ENCODE measurements around the gene TMCC1. TPM values are rescaled to one million over a fixed set of nuclear protein-coding genes. Genes with fewer than 3 reads are reported as not detected.

The TMCC1 gene
- total and polyA plus RNA-seq, 2 donors (not counting 1 experiment from before 2014, with no cell fraction given), result 8.5 to 32.2 TPM

GRCh38 chr3:129938140-129938930 lies 44.8 kb upstream of the TMCC1 start:
- no peak for ATAC-seq (ENCODE audit: low read depth)
- WGBS (ENCODE audit: insufficient coverage), result 93% methylated on average over 3 of the region's 8 CpGs
- peaks cover 0 to 5% (median 0%) of the 10 kb centered on the region in 4 experiments for H3K27me3 ChIP-seq (replicated peaks in 1 of 4; ENCODE audit: control extremely low read depth in 1 of 4, control insufficient read depth in 3 of 4, insufficient read depth in 4 of 4, low read length in 3 of 4)
- H3K4me2 ChIP-seq (replicated peaks; ENCODE audit: low read depth, low read length, poor library complexity, severe bottlenecking), result no peak overlapping the region
- peaks cover 11% of the 10 kb centered on the region for H3K27me3 Mint-ChIP-seq
- TF ChIP-seq CTCF (IDR thresholded peaks at IDR 0.05) (no peak), EZH2 (IDR thresholded peaks at IDR 0.05; ENCODE audit: borderline replicate concordance, insufficient read depth, low read depth, low read length, poor library complexity, severe bottlenecking) (no peak)
- H3K79me2 ChIP-seq (ENCODE audit: control insufficient read depth, insufficient read depth, low read length), result no peaks in the 10 kb centered on the region
- intact Hi-C loops (cut with micrococcal nuclease), result no loop called here
- peaks cover 2 to 4% of the 10 kb centered on the region in 2 donors for H3K4me1 ChIP-seq (ENCODE audit: control insufficient read depth in 2 of 2, insufficient read depth in 2 of 2, low read length in 2 of 2)
- peaks cover 8% of the 10 kb centered on the region for H3K4me1 Mint-ChIP-seq
- H3K9me3 Mint-ChIP-seq (ENCODE audit: insufficient read depth), result no peaks in the 10 kb centered on the region
- ChIA-PET CTCF (interaction anchor here (0.5 to 1.0 kb wide), 2 partner anchors 288 to 310 kb away, joined by 3 to 4 read pairs; no protein-coding TSS in a partner anchor), POLR2A (no interaction called here)
- no peak overlapping the region for H2AFZ ChIP-seq (ENCODE audit: insufficient read depth, low read depth, low read length, poor library complexity, severe bottlenecking)
- no peak overlapping the region for H3K27ac Mint-ChIP-seq
- H3K36me3 ChIP-seq (replicated peaks in 1 of 2; ENCODE audit: control extremely low read depth in 1 of 2, control insufficient read depth in 1 of 2, extremely low read depth in 1 of 2, insufficient read depth in 2 of 2, low read length in 1 of 2), result no peaks in the 10 kb centered on the region
- no peak overlapping the region for H3K4me3 Mint-ChIP-seq
- no peaks in the 10 kb centered on the region for H4K20me1 ChIP-seq (ENCODE audit: control insufficient read depth, insufficient read depth, low read length, poor library complexity, severe bottlenecking)
- DNase-seq, result no peak
- no peak overlapping the region for H3K4me3 ChIP-seq (ENCODE audit: control extremely low read depth in 1 of 5, extremely low read depth in 1 of 5, insufficient read depth in 1 of 5, low read depth in 2 of 5, low read length in 4 of 5)
- no peak overlapping the region for H3K27ac ChIP-seq (ENCODE audit: low read length in 2 of 2)
- H3K9me3 ChIP-seq (ENCODE audit: control extremely low read depth in 1 of 3, control insufficient read depth in 2 of 3, insufficient read depth in 1 of 3, low read length in 2 of 3), result peaks cover 0 to 3% (median 0%) of the 10 kb centered on the region in 3 donors
- H3K9ac ChIP-seq (ENCODE audit: low read length), result no peak overlapping the region

- peaks cover 0 to 3% (median 0%) of the 10 kb centered on the region in 3 donors for H3K9me3 ChIP-seq (ENCODE audit: control extremely low read depth in 1 of 3, control insufficient read depth in 2 of 3, insufficient read depth in 1 of 3, low read length in 2 of 3)
- peaks cover 8% of the 10 kb centered on the region for H3K4me1 Mint-ChIP-seq
- DNase-seq (no peak), ATAC-seq (ENCODE audit: low read depth) (no peak)
- H3K4me1 ChIP-seq (ENCODE audit: control insufficient read depth in 2 of 2, insufficient read depth in 2 of 2, low read length in 2 of 2), result peaks cover 2 to 4% of the 10 kb centered on the region in 2 donors
- H3K27me3 ChIP-seq (replicated peaks in 1 of 4; ENCODE audit: control extremely low read depth in 1 of 4, control insufficient read depth in 3 of 4, insufficient read depth in 4 of 4, low read length in 3 of 4), result peaks cover 0 to 5% (median 0%) of the 10 kb centered on the region in 4 experiments
- no peak overlapping the region for H3K4me3 ChIP-seq (ENCODE audit: control extremely low read depth in 1 of 5, extremely low read depth in 1 of 5, insufficient read depth in 1 of 5, low read depth in 2 of 5, low read length in 4 of 5)
- no peak overlapping the region for H3K4me3 Mint-ChIP-seq
- no peak overlapping the region for H2AFZ ChIP-seq (ENCODE audit: insufficient read depth, low read depth, low read length, poor library complexity, severe bottlenecking)
- ChIA-PET POLR2A (no interaction called here), CTCF (interaction anchor here (1.0 kb wide), 1 partner anchor 310 kb away, joined by 3 read pairs; no protein-coding TSS in a partner anchor)
- H3K4me2 ChIP-seq (replicated peaks; ENCODE audit: low read depth, low read length, poor library complexity, severe bottlenecking), result no peak overlapping the region
- WGBS (ENCODE audit: insufficient coverage), result 100% methylated on average over 9 of the region's 9 CpGs
- no peak overlapping the region for H3K9ac ChIP-seq (ENCODE audit: low read length)
- peaks cover 11% of the 10 kb centered on the region for H3K27me3 Mint-ChIP-seq
- intact Hi-C loops (cut with micrococcal nuclease), result no loop called here
- H3K27ac ChIP-seq (ENCODE audit: low read length in 2 of 2), result no peak overlapping the region
- H3K79me2 ChIP-seq (ENCODE audit: control insufficient read depth, insufficient read depth, low read length), result no peaks in the 10 kb centered on the region
- no peaks in the 10 kb centered on the region for H3K36me3 ChIP-seq (replicated peaks in 1 of 2; ENCODE audit: control extremely low read depth in 1 of 2, control insufficient read depth in 1 of 2, extremely low read depth in 1 of 2, insufficient read depth in 2 of 2, low read length in 1 of 2)
- H4K20me1 ChIP-seq (ENCODE audit: control insufficient read depth, insufficient read depth, low read length, poor library complexity, severe bottlenecking), result no peaks in the 10 kb centered on the region
- TF ChIP-seq CTCF (IDR thresholded peaks at IDR 0.05) (no peak), EZH2 (IDR thresholded peaks at IDR 0.05; ENCODE audit: borderline replicate concordance, insufficient read depth, low read depth, low read length, poor library complexity, severe bottlenecking) (no peak)
- H3K27ac Mint-ChIP-seq, result no peak overlapping the region
- H3K9me3 Mint-ChIP-seq (ENCODE audit: insufficient read depth), result no peaks in the 10 kb centered on the region
These were observed 44.2 kb upstream of the TMCC1 start for GRCh38 chr3:129937717-129938116.

All from B cell (primary cell).